ENCODE data around the gene OTOG. TPM values are rescaled to one million over a fixed set of nuclear protein-coding genes. Genes with fewer than 3 reads are reported as not detected.

Gene OTOG
- total and polyA plus RNA-seq, 4 donors: 0.11 TPM; not detected in 3

GRCh38 chr11:17633987-17634775 lies 87.1 kb downstream of the OTOG start:
- H3K4me3 ChIP-seq: no peak overlapping the region
- no peak for ATAC-seq (ENCODE audit: insufficient read depth, low FRiP score)
- no peaks in the 10 kb centered on the region for H3K27me3 ChIP-seq (ENCODE audit: control insufficient read depth in 3 of 3, insufficient read depth in 3 of 3, low read length in 2 of 3)
- no peak for DNase-seq
- H3K4me1 ChIP-seq (ENCODE audit: control insufficient read depth in 5 of 5, insufficient read depth in 5 of 5, low read length in 5 of 5): no peaks in the 10 kb centered on the region
- H3K9ac ChIP-seq (ENCODE audit: insufficient read depth in 1 of 2, low read length in 2 of 2): no peak overlapping the region
- H3K27ac ChIP-seq (ENCODE audit: low read depth in 1 of 2, low read length in 1 of 2): no peak overlapping the region
- no peaks in the 10 kb centered on the region for H3K36me3 ChIP-seq (ENCODE audit: control insufficient read depth in 4 of 4, insufficient read depth in 4 of 4, low read length in 4 of 4)
- no peak for TF ChIP-seq CTCF (IDR thresholded peaks at IDR 0.05; ENCODE audit: control extremely low read depth, extremely low read depth)
- 75 to 84% methylated on average over 14 of the region's 14 CpGs for WGBS, 2 donors
- H3K9me3 ChIP-seq (ENCODE audit: control insufficient read depth in 4 of 4, insufficient read depth in 3 of 4, low read length in 3 of 4): no peaks in the 10 kb centered on the region

GRCh38 chr11:17634776-17635550 lies 87.9 kb downstream of the OTOG start:
- no peaks in the 10 kb centered on the region for H3K36me3 ChIP-seq (ENCODE audit: control insufficient read depth in 4 of 4, insufficient read depth in 4 of 4, low read length in 4 of 4)
- no peaks in the 10 kb centered on the region for H3K9me3 ChIP-seq (ENCODE audit: control insufficient read depth in 4 of 4, insufficient read depth in 3 of 4, low read length in 3 of 4)
- WGBS, 2 donors: 79 to 87% methylated on average over 24 to 25 of the region's 25 CpGs
- H3K27me3 ChIP-seq (ENCODE audit: control insufficient read depth in 3 of 3, insufficient read depth in 3 of 3, low read length in 2 of 3): no peaks in the 10 kb centered on the region
- no peaks in the 10 kb centered on the region for H3K4me1 ChIP-seq (ENCODE audit: control insufficient read depth in 5 of 5, insufficient read depth in 5 of 5, low read length in 5 of 5)
- no peak for ATAC-seq (ENCODE audit: insufficient read depth, low FRiP score)
- H3K27ac ChIP-seq (ENCODE audit: low read depth in 1 of 2, low read length in 1 of 2): no peak overlapping the region
- no peak for TF ChIP-seq CTCF (IDR thresholded peaks at IDR 0.05; ENCODE audit: control extremely low read depth, extremely low read depth)
- H3K4me3 ChIP-seq: no peak overlapping the region
- no peak for DNase-seq
- no peak overlapping the region for H3K9ac ChIP-seq (ENCODE audit: insufficient read depth in 1 of 2, low read length in 2 of 2)

- Histone ChIP-seq H3K9me3 (ENCODE audit: control insufficient read depth in 4 of 4, insufficient read depth in 3 of 4, low read length in 3 of 4) (no peaks in the 10 kb centered on the region), H3K27ac (ENCODE audit: low read depth in 1 of 2, low read length in 1 of 2) (no peak overlapping the region), H3K4me3 (no peak overlapping the region), H3K36me3 (ENCODE audit: control insufficient read depth in 4 of 4, insufficient read depth in 4 of 4, low read length in 4 of 4) (no peaks in the 10 kb centered on the region), H3K9ac (ENCODE audit: insufficient read depth in 1 of 2, low read length in 2 of 2) (no peak overlapping the region), H3K27me3 (ENCODE audit: control insufficient read depth in 3 of 3, insufficient read depth in 3 of 3, low read length in 2 of 3) (no peaks in the 10 kb centered on the region), H3K4me1 (ENCODE audit: control insufficient read depth in 5 of 5, insufficient read depth in 5 of 5, low read length in 5 of 5) (no peaks in the 10 kb centered on the region)
- ATAC-seq (ENCODE audit: insufficient read depth, low FRiP score): no peak
- TF ChIP-seq CTCF (IDR thresholded peaks at IDR 0.05; ENCODE audit: control extremely low read depth, extremely low read depth): no peak
- WGBS, 2 donors: 83 to 92% methylated on average over 9 of the region's 9 CpGs
- DNase-seq: no peak
Observed at GRCh38 chr11:17635551-17635938, 88.5 kb downstream of the OTOG start.
